GM18861 (cell line): ENCODE measurements around the gene ZDHHC3.

Experiments
- ATAC-seq: cut with Tn5 transposase; IDR thresholded peaks from one replicate; pipeline ENCODE4 v1.9.1; 2021; ENCODE audit not compliant: unreplicated experiment

ZDHHC3 gene

DNA sequence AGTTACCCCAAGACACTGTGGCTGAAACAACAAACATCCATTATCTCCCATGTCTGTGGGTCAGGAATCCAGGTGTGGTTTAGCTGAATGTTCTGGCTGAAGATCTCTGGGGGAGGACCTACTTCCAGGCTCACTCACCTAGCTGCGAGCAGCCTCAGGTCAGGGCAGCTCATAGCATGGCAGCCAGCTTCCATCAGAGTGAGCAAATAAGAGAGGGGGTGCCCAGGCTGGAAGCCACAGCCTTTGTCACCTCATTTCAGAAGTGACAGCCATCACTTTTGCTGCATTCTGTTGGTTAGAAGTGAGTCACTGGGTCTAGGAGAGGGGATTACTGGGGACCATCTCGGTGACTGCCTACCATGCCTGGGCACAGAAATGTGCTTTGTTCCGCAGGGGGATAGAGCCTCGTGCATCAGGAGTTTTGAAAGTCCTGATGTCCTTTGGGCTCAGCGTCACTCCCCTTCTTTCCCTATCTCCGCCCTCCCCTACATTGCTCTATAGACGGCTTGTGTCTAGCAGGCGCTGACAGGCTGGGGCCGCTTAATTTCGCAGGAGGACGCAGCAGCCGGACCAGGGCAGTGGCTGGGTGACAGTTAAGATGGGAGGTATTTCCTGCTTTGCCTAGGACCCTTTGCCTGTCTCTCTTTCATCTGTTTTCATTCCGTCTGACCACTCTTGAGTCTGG is 76.1 kb downstream of the ZDHHC3 start:
- no peak for ATAC-seq

- no peak for ATAC-seq
These were observed 79.5 kb downstream of the ZDHHC3 start for GRCh38 chr3:44896440-44896839.

GRCh38 chr3:44894485-44894884 is 81.5 kb downstream of the ZDHHC3 start:
- no peak for ATAC-seq

DNA sequence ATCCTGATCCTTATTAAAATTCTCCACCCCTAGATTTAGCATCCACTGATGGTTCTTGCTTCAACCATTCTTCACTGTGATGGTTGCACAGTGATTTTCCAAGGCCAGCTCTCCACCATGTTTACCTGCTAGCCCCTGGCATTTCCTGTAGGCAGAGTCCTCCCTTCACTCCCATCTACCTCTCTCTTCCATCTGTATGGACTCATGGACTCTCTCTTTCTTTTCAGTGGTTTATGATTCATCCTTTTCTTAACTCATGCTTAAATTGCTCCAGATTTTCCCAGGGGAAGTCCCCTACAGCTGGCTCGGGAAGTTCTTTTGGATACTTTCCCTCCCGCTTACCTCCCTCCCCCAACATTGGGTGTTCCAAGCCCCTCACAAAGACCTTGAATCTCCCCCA is 82.9 kb downstream of the ZDHHC3 start:
- ATAC-seq: no peak

- no peak for ATAC-seq
These were observed 83.3 kb downstream of the ZDHHC3 start for GRCh38 chr3:44892689-44893088.

- ATAC-seq: no peak
These were observed 85.1 kb downstream of the ZDHHC3 start for GRCh38 chr3:44890852-44891251.

- no peak for ATAC-seq
These were observed 85.7 kb downstream of the ZDHHC3 start for GRCh38 chr3:44890258-44890657.

GRCh38 chr3:44887101-44887500 is 88.9 kb downstream of the ZDHHC3 start:
- no peak for ATAC-seq

GRCh38 chr3:44886561-44886960 is 89.4 kb downstream of the ZDHHC3 start:
- no peak for ATAC-seq

GRCh38 chr3:44885618-44886017 is 90.4 kb downstream of the ZDHHC3 start:
- no peak for ATAC-seq

DNA sequence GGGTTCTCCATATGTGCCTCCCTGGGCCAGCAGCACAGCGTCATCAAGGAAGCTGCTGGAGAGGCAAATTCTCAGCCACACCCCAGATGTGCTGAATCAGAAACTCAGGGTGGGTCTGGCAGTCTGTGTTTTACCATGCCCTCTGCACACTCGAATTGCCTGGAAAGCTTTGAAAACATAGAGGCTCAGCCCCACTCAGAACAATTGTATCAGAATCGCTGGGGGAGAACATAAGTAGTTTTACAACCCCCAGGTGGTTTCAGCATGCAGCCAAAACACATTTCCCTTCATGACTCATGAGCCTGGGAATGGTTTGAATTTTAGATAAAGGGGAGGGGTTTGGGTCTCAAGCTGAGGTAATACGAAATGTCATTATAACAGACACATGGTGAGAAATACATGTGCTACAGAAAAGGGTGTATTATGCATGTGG is 92.0 kb downstream of the ZDHHC3 start:
- no peak for ATAC-seq

GRCh38 chr3:44883213-44883955 is 92.6 kb downstream of the ZDHHC3 start:
- no peak for ATAC-seq

GRCh38 chr3:44880284-44880683 is 95.7 kb downstream of the ZDHHC3 start:
- ATAC-seq: no peak

DNA sequence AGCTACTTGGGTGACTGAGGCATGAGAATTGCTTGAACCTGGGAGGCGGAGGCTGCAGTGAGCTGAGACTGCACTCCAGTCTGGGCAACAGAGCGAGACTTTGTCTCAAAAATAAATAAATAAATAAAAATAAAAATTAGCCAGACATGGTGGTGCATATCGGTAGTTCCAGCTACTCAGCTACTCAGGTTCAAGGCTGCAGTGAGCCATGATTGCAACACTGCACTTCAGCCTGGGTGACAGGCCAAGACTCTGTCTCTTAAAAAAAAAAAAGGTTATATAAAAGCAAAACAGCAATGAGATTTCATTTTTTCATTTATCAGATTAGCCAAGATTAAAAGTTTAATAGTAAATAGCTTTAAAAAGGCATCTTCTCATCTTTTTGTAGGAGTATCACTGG is 98.6 kb downstream of the ZDHHC3 start:
- ATAC-seq: no peak

- ATAC-seq: no peak
These were observed 100.4 kb downstream of the ZDHHC3 start for GRCh38 chr3:44875596-44875995.
